GM21723 (cell line): ENCODE measurements around the gene HOXD1.

Source experiments
- ATAC-seq: cut with Tn5 transposase; IDR thresholded peaks from one replicate; pipeline ENCODE4 v1.9.1; 2021; ENCODE audit warnings: mild to moderate bottlenecking, moderate library complexity; ENCODE audit not compliant: unreplicated experiment

The HOXD1 gene

DNA sequence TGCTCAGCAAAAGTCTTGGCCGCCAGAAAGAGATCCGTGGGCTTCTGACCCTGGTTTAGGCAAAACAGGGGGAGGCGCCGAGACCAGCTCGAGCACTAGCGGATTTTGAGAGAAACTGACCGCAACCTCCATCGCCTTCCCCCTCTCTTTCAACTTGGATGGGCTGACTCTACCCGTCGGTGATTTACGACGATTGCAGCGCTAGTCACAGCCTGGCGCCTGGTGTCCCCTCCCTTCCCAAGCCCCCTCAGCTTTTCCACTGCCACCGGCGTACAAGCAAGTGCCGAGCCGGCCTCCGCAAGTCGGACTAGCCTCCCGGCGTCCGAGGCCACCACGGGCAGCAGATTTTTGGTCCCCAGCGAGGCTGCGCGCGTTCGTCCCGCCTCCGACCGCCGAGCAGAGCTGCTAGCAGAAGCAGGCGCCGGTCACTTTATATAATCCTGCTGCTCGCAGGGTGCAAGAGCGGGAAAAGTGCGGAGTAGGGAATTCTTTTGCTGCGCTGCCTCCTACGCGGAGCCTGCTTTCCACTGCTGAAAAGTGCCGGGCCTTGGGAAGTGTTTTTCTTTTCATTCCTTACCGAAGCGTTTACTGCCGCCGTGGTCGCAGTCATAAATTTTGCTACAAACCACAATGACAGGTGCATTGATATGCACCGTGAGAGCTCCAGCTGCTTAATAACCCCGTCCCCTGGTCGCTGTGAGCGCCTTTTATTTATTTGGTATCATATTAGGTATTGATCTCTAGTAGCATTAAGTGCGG lies 23.7 kb upstream of the HOXD1 start:
- ATAC-seq = no peak

- no peak for ATAC-seq
Measured at GRCh38 chr2:176165370-176166050, 23.0 kb upstream of the HOXD1 start.

DNA sequence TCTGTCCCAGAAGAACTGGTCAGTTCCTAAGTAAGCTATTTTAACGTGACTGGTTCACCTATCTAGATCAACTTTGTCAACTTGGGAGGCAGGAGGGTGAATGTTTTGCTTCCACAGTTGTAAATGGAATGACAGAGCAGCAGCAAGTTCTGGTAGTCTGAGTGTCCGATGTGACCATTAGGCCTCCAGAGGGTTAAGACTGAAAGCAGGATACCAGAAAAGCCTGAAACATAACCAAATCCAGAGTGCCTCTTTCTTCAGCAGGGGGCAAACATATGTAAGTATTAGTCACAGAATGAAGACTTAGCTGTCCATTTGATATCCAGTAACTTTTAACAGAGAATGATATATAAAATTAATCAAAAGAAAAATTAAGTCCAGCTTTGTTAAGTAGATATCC lies 22.2 kb upstream of the HOXD1 start:
- no peak for ATAC-seq

DNA sequence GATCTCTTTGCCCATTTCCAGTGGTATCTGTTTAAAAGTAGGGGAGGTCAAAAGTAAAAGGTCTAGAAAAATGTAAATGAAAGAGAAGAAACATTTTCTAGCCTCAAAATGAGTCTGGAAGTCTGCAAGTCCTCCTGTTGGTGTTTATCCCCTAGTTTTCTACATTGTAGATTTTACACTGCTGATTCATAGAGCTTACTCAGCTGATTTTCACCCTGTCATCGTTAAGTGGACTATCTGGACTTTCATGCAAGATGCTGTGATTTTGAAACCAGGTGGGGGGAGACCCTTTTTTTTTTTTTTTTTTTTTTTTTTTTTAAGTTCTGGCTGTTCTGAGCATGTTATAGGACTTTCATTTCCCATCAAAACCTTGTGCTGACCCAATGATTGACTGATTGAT lies 21.1 kb upstream of the HOXD1 start:
- no peak for ATAC-seq

GRCh38 chr2:176169181-176169580 lies 19.3 kb upstream of the HOXD1 start:
- ATAC-seq = no peak

- no peak for ATAC-seq
Measured at GRCh38 chr2:176169711-176170110, 18.8 kb upstream of the HOXD1 start.

- ATAC-seq = no peak
Measured at GRCh38 chr2:176170602-176171305, 17.7 kb upstream of the HOXD1 start.

GRCh38 chr2:176171351-176172006 lies 17.0 kb upstream of the HOXD1 start:
- no peak for ATAC-seq

GRCh38 chr2:176172007-176172894 lies 16.2 kb upstream of the HOXD1 start:
- no peak for ATAC-seq

DNA sequence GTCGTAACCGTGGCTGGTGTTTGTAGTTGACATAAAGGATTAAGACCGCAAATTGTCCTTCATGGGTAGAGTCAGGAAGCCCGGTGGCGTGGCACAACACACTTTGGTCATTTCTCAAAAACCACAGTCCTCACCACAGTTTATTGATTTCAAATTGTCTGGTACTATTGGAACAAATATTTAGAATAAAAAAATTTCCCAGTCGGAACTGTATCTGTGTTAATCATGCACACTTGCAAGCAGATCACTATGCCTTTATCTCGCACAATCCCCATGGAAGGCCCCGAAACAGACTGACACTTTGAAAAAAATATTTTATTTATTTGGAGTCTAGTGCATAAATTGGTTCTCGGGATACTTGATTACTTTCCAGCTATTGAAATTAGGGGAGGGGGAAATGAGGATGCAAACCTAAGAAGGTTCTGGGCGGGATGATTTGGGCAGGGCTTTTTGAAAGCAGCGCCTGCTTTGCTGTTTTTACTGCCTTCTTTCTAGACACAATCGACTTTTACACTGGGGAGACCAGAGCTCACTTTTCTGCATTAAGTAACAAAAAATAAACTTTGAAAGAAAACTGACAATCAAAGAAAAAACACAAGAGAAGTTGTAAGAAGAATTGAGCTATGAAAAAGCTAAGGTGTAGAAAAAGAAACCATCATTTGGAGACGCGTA lies 15.4 kb upstream of the HOXD1 start:
- no peak for ATAC-seq

DNA sequence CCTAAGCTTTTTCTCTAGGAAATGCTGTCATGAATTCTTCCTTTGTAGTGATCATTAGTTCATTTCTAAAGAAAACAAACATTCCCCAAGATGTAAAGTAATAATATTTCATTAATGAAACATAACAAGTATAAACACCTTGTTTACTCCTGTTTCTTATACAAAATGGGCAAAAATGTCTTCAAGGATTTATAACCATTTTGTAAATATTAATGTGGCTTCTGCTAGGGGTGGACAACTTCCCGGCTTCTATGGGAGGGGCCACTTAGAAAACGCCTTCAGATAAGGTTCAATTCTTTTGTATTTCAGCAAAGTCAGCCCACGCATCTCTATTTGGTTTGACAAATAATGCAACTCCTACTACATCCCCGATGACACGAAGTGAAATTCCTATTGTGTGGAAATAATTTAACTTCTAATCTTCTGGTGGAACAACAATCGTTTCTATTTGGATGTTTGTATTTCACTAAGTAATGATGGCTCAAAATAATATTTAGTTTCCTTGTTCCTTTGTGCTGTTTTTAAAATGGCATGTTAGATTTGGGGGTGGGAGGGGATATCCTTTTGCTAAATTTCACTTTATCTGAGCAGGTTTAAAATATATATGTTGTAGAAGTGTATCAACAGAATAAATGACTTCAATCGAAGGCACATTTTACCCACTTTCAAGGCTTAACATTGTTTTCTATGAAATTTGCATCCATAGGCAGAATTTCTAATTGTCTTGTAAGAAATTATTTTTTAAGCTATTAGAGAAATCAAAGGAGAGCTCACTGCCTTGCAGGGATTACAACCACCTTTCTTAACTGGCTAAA lies 14.7 kb upstream of the HOXD1 start:
- no peak for ATAC-seq

DNA sequence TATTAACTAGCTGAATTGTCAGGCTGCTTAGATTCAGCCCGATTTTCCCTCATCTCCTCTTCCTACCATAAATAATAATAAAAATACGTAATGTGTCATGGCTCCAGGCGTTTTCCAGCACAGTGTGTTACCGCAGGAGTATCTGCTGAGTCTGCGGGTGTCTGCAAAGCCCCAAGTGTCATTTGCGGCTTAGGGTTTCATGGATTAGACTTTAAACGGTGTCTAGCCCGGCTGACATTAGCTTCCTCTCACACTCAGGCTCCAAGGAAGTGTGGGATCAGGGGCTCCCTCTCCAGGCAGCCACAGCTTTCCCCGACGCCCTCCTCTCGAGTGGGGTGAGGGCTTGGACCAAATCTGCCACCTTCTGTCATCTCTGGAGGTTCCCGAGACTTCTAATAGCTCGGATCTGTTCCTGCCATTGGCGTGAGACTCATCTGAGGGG lies 14.1 kb upstream of the HOXD1 start:
- no peak for ATAC-seq

- ATAC-seq = no peak
Measured at GRCh38 chr2:176174824-176175708, 13.4 kb upstream of the HOXD1 start.

GRCh38 chr2:176175709-176176607 lies 12.5 kb upstream of the HOXD1 start:
- ATAC-seq = no peak

GRCh38 chr2:176177580-176178037 lies 10.9 kb upstream of the HOXD1 start:
- ATAC-seq = no peak

DNA sequence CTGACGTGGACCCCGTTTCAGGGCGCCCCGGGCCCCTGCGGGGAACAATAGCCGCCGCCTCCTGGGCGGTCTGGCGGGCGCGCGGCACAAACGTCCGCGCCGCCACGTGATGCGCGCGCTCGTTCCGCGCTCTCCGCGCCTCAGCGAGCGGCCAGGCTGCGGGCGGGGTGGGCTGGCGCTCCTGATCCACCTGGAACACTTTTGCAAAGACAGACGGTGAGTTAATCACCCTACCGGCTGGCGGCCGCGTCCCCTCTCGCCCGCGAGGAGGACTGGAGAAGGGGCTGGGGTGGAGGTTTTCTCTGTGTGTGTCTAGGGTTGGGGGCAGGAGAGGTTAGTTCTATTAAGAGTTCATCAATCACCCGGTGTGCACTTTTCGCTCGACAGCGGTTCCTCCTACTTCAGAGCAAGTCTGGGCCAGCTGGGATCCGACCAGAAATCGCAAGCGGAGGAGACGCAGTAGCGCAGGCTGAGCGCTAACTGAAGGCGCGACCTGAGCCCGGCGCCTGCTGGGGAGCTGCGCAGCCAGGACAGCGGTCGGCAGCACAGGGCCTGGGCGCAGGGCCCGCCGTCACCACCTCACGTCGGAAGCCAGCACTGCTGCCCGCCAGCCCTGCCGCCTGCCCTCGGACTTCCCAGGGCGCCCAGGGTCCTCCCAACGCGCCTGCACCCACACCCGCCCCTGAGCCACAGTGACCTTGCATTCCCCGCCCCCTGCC lies 10.3 kb upstream of the HOXD1 start:
- no peak for ATAC-seq
